ENCODE data around the gene LAMB1.

DNA sequence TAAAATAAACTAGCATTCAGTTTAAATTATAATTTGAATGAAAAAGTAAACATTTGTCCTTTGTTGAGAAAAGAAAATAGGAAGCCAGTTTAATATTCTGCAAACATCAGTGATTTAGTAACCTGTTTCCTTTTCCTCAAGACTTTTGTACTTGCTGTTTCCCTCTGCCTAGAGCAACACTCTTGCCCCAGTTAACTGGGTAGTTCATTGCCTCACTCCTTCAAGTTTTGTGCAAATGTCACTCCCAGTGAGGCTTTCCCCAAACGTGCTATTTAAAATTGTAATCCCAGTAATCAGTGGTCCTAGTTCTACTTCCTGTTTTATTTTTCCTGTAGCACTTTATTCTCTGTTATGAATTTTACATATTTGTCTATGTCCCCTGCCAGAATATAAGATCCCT, 88.1 kb downstream of the LAMB1 start:
- TF ChIP-seq, protein P1, sequence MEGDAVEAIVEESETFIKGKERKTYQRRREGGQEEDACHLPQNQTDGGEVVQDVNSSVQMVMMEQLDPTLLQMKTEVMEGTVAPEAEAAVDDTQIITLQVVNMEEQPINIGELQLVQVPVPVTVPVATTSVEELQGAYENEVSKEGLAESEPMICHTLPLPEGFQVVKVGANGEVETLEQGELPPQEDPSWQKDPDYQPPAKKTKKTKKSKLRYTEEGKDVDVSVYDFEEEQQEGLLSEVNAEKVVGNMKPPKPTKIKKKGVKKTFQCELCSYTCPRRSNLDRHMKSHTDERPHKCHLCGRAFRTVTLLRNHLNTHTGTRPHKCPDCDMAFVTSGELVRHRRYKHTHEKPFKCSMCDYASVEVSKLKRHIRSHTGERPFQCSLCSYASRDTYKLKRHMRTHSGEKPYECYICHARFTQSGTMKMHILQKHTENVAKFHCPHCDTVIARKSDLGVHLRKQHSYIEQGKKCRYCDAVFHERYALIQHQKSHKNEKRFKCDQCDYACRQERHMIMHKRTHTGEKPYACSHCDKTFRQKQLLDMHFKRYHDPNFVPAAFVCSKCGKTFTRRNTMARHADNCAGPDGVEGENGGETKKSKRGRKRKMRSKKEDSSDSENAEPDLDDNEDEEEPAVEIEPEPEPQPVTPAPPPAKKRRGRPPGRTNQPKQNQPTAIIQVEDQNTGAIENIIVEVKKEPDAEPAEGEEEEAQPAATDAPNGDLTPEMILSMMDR (IDR thresholded peaks at IDR 0.05): no peak
- no peak for TF ChIP-seq POLR2A (IDR thresholded peaks at IDR 0.05)
